GM23338 (cell line): ENCODE results near the gene WWOX. TPM values are rescaled to one million over a fixed set of nuclear protein-coding genes. Genes with fewer than 3 reads are reported as not detected.

ENCODE experiments used
- ATAC-seq: fragments of 200-7000 bp; cut with Tn5 transposase; 3 replicates; pipeline ENCODE4 v1.9.1; 2020
- DNase-seq: peaks from one replicate; pipeline ENCODE4 v3.0.0-alpha.2; 2015; ENCODE audit warnings: low spot score
- H2AFZ ChIP-seq: fragments of 200-600 bp; sonication (generic); 2 replicates; pipeline ENCODE4 v1.8.0; 2016; ENCODE audit warnings: antibody characterized with exemption, mild to moderate bottlenecking, moderate library complexity
- H3F3A ChIP-seq: fragments of 200-600 bp; sonication (generic); replicated peaks from 2 replicates; pipeline ENCODE4 v1.8.0; 2017; ENCODE audit warnings: antibody characterized with exemption, mixed run types, low read depth
- H3K27ac ChIP-seq: fragments of 200-600 bp; sonication (generic); 2 replicates; pipeline ENCODE4 v1.6.1; 2016; ENCODE audit warnings: low read depth
- H3K27me3 ChIP-seq: fragments of 200-600 bp; sonication (generic); 2 replicates; pipeline ENCODE4 v1.8.0; 2016; ENCODE audit warnings: mild to moderate bottlenecking, mixed run types, moderate library complexity; ENCODE audit not compliant: insufficient read depth
- H3K36me3 ChIP-seq: fragments of 200-600 bp; sonication (generic); 2 replicates; pipeline ENCODE4 v1.8.0; 2016; ENCODE audit warnings: mild to moderate bottlenecking; ENCODE audit not compliant: insufficient read depth
- H3K4me1 ChIP-seq: fragments of 200-600 bp; sonication (generic); 2 replicates; pipeline ENCODE4 v1.8.0; 2016; ENCODE audit warnings: mild to moderate bottlenecking, moderate library complexity; ENCODE audit not compliant: insufficient read depth
- H3K4me2 ChIP-seq: fragments of 200-600 bp; sonication (generic); 2 replicates; pipeline ENCODE4 v1.7.1; 2017; ENCODE audit warnings: mixed run types
- H3K4me3 ChIP-seq: fragments of 200-600 bp; sonication (generic); 2 replicates; pipeline ENCODE4 v1.6.1; 2016; ENCODE audit warnings: mixed run types
- H3K79me2 ChIP-seq: fragments of 200-600 bp; sonication (generic); replicated peaks from 2 replicates; pipeline ENCODE4 v1.8.0; 2017; ENCODE audit warnings: mild to moderate bottlenecking; ENCODE audit not compliant: insufficient read depth
- H3K9me2 ChIP-seq: fragments of 200-600 bp; sonication (generic); 2 replicates; pipeline ENCODE4 v1.8.0; 2017; ENCODE audit not compliant: insufficient read depth
- H4K20me1 ChIP-seq: fragments of 200-600 bp; sonication (generic); replicated peaks from 2 replicates; pipeline ENCODE4 v1.8.0; 2017; ENCODE audit warnings: mild to moderate bottlenecking; ENCODE audit not compliant: insufficient read depth
- H3K27ac Mint-ChIP-seq: 2 replicates; pipeline ENCODE4 v1.8.0; 2020; ENCODE audit warnings: inconsistent platforms, mild to moderate bottlenecking, moderate library complexity, mixed read lengths
- H3K27me3 Mint-ChIP-seq: 3 replicates; pipeline ENCODE4 v1.8.0; 2022; ENCODE audit warnings: low read depth, mild to moderate bottlenecking, moderate library complexity, mixed read lengths, inconsistent platforms; ENCODE audit not compliant: insufficient read depth, poor library complexity
- H3K36me3 Mint-ChIP-seq: 3 replicates; pipeline ENCODE4 v1.8.0; 2021; ENCODE audit warnings: low read depth, mild to moderate bottlenecking, inconsistent platforms, moderate library complexity, mixed read lengths
- H3K4me1 Mint-ChIP-seq: 3 replicates; pipeline ENCODE4 v1.8.0; 2020; ENCODE audit warnings: mild to moderate bottlenecking, inconsistent platforms, mixed read lengths
- H3K4me3 Mint-ChIP-seq: 3 replicates; pipeline ENCODE4 v1.8.0; 2021; ENCODE audit warnings: moderate library complexity, mild to moderate bottlenecking, inconsistent platforms, mixed read lengths
- H3K9me3 Mint-ChIP-seq: 3 replicates; pipeline ENCODE4 v1.8.0; 2020; ENCODE audit warnings: moderate library complexity, mild to moderate bottlenecking, inconsistent platforms, mixed read lengths
- CREB1 ChIP-seq: fragments of 250-450 bp; sonication (Bioruptor Pico); IDR thresholded peaks from 2 replicates; pipeline ENCODE4 v1.5.0; 2020; ENCODE audit warnings: low read depth, mild to moderate bottlenecking, moderate library complexity
- CTCF ChIP-seq, 2 experiments: fragments of 200-600 bp in 1 of 2; sonication (generic) in 1 of 2; conservative IDR thresholded peaks; 2 replicates each; pipeline versions ENCODE4 v1.5.1 to v1.6.1; 2016 to 2017; ENCODE audit warnings: antibody characterized with exemption in 2 of 2, low read depth in 2 of 2, mild to moderate bottlenecking in 2 of 2, moderate library complexity in 1 of 2
- ETS1 ChIP-seq: IDR thresholded peaks from 2 replicates; pipeline ENCODE4 v1.6.1; 2016; ENCODE audit warnings: antibody characterized with exemption
- EZH2 ChIP-seq: fragments of 200-600 bp; sonication (generic); IDR thresholded peaks from one replicate; pipeline ENCODE4 v1.8.0; 2017; ENCODE audit warnings: antibody characterized with exemption, mild to moderate bottlenecking, low read depth; ENCODE audit not compliant: unreplicated experiment
- EZH2phosphoT487 ChIP-seq: fragments of 200-600 bp; sonication (generic); IDR thresholded peaks from one replicate; pipeline ENCODE4 v1.8.1; 2018; ENCODE audit warnings: antibody characterized with exemption; ENCODE audit not compliant: unreplicated experiment
- NANOG ChIP-seq: IDR thresholded peaks from 2 replicates; pipeline ENCODE4 v1.6.1; 2016; ENCODE audit warnings: antibody characterized with exemption, borderline replicate concordance
- REST ChIP-seq: IDR thresholded peaks from one replicate; pipeline ENCODE4 v1.6.1; 2018; ENCODE audit warnings: antibody characterized with exemption; ENCODE audit not compliant: unreplicated experiment
- STAT1 ChIP-seq: IDR thresholded peaks from one replicate; pipeline ENCODE4 v1.6.1; 2016; ENCODE audit warnings: antibody characterized with exemption; ENCODE audit not compliant: unreplicated experiment
- ZNF331 ChIP-seq: fragments of 250-450 bp; sonication (Bioruptor Pico); IDR thresholded peaks from 2 replicates; pipeline ENCODE4 v1.5.0; 2020; ENCODE audit warnings: low read depth, mild to moderate bottlenecking, moderate library complexity
- polyA plus RNA-seq: library from polyadenylated mRNA; unstranded; fragments of >200 nt; fragmentation: Nextera tagmentation; extraction: Ambion mirVana; gene quantifications from 2 replicates; pipeline ENCODE4 v1.2.1, GENCODE V29; 2016
- total RNA-seq: library from RNA; depleted of rRNA; stranded (reverse); fragments of >200 nt; shearing (Covaris generic); gene quantifications from 2 replicates; pipeline ENCODE4 v1.2.3, GENCODE V29; 2014

WWOX gene
- total and polyA plus RNA-seq, 2 experiments from 2014 or later: 10.0 to 19.3 TPM

GRCh38 chr16:78642621-78643285 is 543.3 kb downstream of the WWOX start:
- no peaks in the 10 kb centered on the region for H3K79me2 ChIP-seq
- peaks cover 25% of the 10 kb centered on the region for H3K4me1 Mint-ChIP-seq
- peaks cover 12% of the 10 kb centered on the region; the same call in 1 of the 2 replicates for H3K9me2 ChIP-seq
- TF ChIP-seq EZH2phosphoT487: no peak
- no peak for TF ChIP-seq NANOG
- DNase-seq: no peak
- H3K27me3 Mint-ChIP-seq: peaks cover 4% of the 10 kb centered on the region
- no peak overlapping the region for H2AFZ ChIP-seq
- no peaks in the 10 kb centered on the region for H4K20me1 ChIP-seq
- H3K4me1 ChIP-seq: peaks cover 7% of the 10 kb centered on the region; the same call in 1 of the 2 replicates
- no peaks in the 10 kb centered on the region for H3F3A ChIP-seq
- H3K4me3 ChIP-seq: no peak overlapping the region
- H3K27ac ChIP-seq: no peak overlapping the region
- no peak overlapping the region for H3K4me2 ChIP-seq
- H3K36me3 ChIP-seq: no peaks in the 10 kb centered on the region
- H3K27me3 ChIP-seq: no peaks in the 10 kb centered on the region
- no peak overlapping the region for H3K4me3 Mint-ChIP-seq
- no peak for ATAC-seq
- H3K27ac Mint-ChIP-seq: no peak overlapping the region
- H3K36me3 Mint-ChIP-seq: no peaks in the 10 kb centered on the region
- H3K9me3 Mint-ChIP-seq: no peaks in the 10 kb centered on the region

GRCh38 chr16:78645657-78646056 is 546.2 kb downstream of the WWOX start:
- Histone ChIP-seq H2AFZ (no peak overlapping the region), H3K36me3 (no peaks in the 10 kb centered on the region), H4K20me1 (no peaks in the 10 kb centered on the region), H3K4me3 (no peak overlapping the region), H3K27ac (no peak overlapping the region), H3K9me2 (peaks cover 12% of the 10 kb centered on the region; the same call in 1 of the 2 replicates), H3K27me3 (no peaks in the 10 kb centered on the region), H3K79me2 (no peaks in the 10 kb centered on the region), H3F3A (no peaks in the 10 kb centered on the region), H3K4me2 (no peak overlapping the region), H3K4me1 (peaks cover 9% of the 10 kb centered on the region)
- no peak for ATAC-seq
- no peak overlapping the region for H3K27ac Mint-ChIP-seq
- H3K27me3 Mint-ChIP-seq: peaks cover 4% of the 10 kb centered on the region
- H3K36me3 Mint-ChIP-seq: no peaks in the 10 kb centered on the region
- no peaks in the 10 kb centered on the region for H3K9me3 Mint-ChIP-seq
- peaks cover 17% of the 10 kb centered on the region for H3K4me1 Mint-ChIP-seq
- no peak for DNase-seq
- H3K4me3 Mint-ChIP-seq: no peak overlapping the region
- TF ChIP-seq REST: no peak
- TF ChIP-seq STAT1: no peak
- no peak for TF ChIP-seq NANOG
- no peak for TF ChIP-seq EZH2phosphoT487
- no peak for TF ChIP-seq ETS1
- TF ChIP-seq EZH2: no peak
- TF ChIP-seq CTCF (conservative IDR thresholded peaks at IDR 0.05; ENCODE audit: low read depth in 2 of 2): no peak
- no peak for TF ChIP-seq ZNF331 (CRISPR knock-in tag)
- no peak for TF ChIP-seq CREB1
